PC-9 (cell line): Measurements from ENCODE around the gene FRMD7.

Source experiments
- CTCF ChIP-seq: fragments of 200-600 bp; sonication (generic); conservative IDR thresholded peaks from 2 replicates; pipeline ENCODE4 v1.6.1; 2017; ENCODE audit warnings: mixed run types, antibody characterized with exemption, mild to moderate bottlenecking, moderate library complexity
- EZH2 ChIP-seq: fragments of 200-600 bp; sonication (generic); IDR thresholded peaks from 2 replicates; pipeline ENCODE4 v1.8.0; 2017; ENCODE audit warnings: antibody characterized with exemption, low read depth

- TF ChIP-seq CTCF (no peak), EZH2 (no peak)
Observed at GRCh38 chrX:132114607-132115006, 13.2 kb downstream of the FRMD7 start.
